HG02759 (cell line): ENCODE measurements around the gene LRMDA.
A peak's percentile ranks its signal among the peaks of the same experiment; 100 is the strongest.

Source experiments
- ATAC-seq: cut with Tn5 transposase; IDR thresholded peaks from one replicate; pipeline ENCODE4 v1.9.1; 2021; ENCODE audit warnings: mild to moderate bottlenecking, moderate library complexity; ENCODE audit not compliant: unreplicated experiment

LRMDA gene

DNA sequence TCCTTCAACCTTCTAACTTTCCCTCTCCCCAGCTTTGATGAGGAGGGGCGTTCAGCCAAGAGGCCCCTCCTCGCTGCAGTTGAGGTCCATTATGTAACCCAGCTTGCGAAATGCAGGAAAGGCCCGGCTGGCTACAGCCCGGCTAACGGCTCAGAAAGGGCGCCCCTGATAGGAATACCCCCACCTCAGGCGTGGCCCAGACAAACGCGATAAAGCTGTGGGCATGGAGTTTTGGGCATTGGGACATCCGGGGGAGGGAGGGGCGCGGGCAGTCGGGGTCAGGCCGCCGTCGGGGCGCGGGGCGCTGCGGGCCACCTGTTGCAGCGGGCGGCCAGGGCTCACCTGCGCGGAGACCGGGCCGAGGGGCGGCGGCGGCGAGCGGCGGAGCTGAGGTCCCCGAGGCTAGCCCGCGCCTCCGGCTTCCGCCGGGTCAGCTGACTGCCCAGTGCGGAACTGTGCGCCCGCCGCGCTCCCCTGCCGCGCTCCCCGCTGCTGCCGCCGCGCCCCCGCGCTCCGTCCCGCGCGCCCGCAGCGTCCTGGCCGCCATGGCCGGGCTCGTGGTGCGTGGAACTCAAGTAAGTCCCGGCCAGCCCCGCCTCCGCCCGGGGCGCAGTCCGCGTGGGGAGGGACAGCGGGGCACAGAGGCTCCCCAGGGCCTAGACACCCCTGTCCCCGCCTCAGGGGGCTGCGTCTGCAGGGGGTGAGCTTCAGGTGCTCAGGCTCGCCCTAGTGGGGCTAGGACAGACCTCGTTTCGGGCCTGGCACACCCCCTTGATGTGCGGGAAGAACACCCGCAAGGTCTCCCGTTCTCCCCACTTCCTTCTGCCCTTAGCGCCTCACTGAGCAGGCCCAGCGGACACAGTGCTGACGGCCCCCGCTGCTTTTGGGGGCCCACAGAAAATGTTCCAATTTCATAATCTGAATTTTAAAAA is at the start of gene LRMDA:
Gene LRMDA, plus strand, starts transcription at position 445 of the 932 bp plus-strand sequence.
- no peak for ATAC-seq

DNA sequence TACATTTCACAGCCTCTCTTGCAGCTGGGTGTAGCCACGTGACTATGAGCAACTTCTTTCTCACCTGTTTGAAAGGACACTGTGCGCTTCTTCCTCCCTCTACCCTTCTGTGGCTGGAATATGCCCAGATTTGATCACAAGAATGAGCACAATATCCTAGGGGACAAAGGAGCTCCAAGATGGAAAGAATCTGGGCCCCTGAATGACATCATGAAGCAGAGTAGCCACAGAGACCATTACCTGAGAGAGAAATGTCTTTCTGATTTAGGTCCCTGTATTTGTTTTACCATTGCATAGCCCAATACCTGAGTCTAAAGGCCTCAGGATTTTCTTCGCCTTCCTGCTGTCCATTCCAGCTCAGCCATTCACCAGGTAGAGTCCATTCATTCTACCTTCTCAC is 45.3 kb upstream of the LRMDA start:
- no peak for ATAC-seq

DNA sequence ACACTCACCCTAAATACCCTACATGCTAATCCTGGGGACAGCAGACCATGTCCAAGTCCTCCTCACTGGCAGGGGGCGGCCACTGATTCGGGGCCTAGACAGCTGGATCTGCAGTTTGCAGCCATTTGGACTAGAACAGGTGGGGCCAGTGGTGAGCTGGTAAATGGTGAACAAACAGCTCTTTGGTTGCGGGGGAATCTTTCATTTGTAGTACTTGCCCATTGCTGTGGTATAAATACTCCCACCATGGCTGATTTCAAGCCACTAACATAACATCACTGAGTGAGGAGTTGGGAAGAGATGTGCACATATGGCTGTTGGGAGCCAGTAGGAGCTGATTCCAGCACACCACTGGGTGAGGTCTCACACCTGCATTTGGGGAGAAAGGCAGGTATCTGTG is 43.3 kb upstream of the LRMDA start:
- no peak for ATAC-seq

DNA sequence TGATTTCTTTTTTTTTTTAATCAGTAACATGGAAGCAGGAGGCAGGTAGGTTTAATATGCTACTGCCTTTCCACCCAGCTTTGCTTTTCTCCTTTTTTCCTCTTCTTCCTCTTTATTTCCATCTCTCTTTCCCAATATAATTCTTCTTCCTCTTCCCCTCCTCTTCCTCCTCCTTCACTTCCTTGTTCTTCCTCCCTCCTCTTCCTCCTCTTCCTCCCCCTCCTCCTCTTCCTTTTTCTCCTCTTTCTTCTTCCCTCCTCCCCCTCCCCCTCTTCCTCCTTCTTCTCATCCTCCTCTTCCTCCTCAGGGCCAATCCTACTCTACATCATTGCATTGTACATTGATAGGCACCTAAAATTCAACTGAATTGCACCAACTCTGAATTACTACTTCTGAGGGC is 41.2 kb upstream of the LRMDA start:
- ATAC-seq: no peak

DNA sequence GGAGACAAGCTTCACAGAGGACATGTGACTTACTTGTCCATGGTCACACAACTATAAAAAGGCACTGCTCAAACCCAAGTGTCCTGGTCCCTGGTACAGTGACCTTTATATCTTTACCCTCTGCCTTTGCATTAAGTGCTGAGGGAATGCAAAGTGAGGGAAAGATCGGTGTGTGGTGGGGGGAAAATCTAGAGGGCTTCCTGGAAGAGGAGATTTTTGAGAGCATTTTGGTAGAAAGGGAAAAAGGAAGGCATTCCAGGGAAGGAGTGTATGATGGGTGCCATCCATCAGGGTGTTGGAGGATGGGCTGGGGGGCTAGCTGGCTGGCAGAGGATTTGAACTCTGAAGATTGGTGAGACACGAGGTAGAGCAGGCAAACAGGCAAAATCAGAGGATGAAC is 39.2 kb upstream of the LRMDA start:
- ATAC-seq: no peak

DNA sequence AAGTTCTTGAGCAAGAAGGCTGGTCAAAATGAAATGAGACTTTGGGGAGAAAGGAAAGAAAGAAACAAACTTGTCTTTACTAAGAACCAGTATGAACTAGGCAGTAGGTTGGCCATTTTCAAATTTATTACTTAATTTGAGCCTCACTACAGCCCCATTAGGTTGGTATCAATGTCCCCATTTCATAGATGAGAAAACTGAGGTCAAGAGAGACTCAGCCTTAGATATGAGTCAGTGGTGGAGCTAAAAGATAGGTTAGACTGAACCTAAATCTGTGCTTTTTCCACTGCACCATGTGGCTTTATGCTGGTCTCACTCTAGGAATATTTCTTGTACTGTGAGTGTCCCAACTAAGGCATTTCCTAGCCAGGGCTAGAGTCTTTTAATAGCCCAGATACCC is 38.7 kb upstream of the LRMDA start:
- ATAC-seq: no peak

DNA sequence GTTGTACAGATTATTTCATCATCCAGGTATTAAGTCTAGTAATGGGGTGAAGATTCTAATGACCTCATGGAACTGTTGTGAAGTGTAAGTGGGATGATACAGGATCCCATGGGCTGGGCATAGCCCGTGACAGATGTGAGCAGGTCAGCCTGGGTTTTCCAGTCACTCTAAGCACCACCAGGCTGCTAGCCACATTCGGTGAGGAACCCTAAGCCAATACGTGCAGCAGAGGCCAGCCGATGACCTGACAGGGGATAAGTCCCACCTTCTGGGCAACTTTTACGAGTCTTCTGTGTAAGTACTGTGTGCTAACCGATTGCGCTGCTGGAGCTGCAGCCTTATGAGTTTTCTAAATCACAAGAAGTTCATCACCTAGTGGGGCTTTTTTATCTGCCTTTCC is 37.2 kb upstream of the LRMDA start:
- ATAC-seq: no peak

DNA sequence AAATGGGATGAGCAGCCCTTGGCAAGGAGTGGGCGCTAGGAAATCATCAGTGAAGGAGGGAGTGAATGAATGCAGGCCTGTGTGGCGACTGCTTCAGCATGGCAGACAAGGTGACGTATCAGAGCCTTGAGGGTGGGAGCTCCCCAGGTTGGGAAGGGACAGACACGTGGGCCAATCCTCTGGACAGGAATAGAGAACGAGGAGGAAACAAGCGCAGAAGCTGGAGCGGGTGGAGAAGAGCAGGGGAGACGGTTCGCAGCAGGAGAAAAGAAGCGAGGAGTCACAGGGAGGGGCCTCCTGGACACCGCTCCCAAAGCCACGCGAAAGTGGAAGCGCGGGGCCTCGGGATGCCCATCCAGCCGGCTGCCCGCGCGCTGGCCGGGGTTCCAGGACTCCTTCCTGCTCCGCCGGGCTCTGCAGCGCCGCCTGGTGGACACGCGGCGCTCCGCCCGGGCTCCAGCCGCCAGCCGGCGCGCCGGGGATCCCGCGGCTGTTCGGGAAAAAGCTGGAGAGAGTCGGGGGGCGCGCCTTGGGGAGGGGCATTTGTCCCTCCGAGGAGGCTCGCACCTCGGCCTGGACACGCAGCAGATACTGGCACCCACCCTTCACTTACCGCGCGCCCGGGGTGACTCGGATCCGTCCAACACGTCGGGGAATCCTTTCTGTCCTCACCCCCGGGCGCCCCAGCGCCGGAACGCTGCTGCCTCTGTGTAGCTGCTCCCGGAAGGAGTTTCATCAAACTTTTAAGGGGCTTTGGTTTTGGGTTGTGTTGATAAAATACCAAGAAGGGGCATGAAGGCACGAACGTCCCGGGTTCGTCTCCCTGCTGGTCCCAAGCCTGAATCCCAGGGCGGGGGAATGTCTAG is 36.1 kb upstream of the LRMDA start:
- ATAC-seq: no peak

DNA sequence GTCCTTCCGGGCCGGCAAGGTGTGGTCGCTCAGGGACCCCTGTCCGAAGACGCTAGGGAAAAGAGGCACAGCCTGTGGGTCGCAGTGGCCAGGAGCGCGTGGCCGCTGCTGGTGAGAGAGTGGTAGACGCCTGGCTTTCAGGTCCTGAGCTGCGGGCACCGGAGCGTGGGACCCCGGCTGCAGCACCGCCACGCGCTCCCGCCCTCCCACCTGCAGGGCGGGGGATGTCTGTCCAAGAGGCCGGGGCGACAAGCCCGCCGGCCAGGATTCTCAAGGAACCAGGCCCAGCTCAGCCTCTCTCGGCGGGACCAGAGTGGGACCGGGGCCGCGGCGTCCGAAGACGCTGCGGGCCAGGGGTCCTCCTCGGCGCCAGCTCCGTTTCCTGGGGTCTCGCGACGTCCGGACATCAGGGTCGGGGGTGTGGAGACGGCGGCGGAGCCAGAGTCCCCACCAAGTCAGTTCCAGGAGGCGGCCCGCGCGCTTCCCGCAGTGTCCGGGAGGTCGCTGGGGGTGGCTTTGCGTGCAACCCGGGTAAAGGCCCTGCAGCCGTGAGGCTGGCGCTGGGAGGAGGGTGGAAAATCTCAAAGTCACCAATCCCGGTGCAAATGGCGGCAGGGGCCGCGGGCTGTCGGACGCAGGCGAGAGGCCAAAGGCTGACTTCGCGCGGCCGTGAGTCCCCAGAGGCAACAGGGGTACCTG is 35.3 kb upstream of the LRMDA start:
- ATAC-seq: no peak

DNA sequence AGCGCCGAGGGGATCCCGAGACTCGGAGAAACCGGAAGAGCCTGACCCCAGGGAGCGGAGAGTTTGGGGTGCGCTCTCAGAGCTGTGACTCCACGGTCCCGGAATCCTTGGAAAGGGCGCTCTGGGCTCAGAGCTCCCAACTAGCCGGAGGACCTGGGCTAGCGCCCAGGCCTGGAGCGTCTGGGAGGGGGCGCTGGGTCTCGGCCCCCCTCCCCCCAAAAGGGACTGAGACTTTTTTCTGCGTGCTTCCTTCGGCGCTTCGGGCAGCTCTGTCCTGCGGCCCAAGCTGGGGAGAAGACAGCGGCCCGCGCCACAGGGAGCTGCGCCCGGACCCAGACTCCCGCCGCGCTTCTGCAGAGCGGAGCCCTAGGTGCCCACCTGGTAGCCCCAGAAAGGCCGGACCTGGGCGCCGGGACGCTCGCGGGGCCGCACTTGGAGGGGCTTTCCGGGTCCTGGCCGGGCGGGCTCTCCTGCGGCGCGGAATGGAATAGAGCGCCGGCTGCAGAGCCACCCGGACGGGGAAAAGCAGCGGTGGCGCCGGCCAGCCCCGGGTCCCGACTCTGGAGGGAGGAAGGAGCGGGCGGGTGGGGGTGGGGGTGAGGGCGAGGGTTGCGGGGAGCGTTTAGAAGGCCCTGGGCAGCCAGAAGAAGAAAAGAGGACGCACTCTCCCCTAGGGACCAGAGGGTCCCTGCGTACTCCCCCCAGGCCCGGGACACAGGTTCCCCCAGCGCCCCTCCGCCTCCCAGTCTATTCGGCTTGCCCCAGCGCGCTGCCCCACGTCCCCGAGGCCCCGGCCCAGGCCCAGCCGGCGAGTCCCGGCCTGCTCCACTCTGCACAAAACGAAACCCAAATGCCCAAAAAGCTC is 34.6 kb upstream of the LRMDA start:
- no peak for ATAC-seq

DNA sequence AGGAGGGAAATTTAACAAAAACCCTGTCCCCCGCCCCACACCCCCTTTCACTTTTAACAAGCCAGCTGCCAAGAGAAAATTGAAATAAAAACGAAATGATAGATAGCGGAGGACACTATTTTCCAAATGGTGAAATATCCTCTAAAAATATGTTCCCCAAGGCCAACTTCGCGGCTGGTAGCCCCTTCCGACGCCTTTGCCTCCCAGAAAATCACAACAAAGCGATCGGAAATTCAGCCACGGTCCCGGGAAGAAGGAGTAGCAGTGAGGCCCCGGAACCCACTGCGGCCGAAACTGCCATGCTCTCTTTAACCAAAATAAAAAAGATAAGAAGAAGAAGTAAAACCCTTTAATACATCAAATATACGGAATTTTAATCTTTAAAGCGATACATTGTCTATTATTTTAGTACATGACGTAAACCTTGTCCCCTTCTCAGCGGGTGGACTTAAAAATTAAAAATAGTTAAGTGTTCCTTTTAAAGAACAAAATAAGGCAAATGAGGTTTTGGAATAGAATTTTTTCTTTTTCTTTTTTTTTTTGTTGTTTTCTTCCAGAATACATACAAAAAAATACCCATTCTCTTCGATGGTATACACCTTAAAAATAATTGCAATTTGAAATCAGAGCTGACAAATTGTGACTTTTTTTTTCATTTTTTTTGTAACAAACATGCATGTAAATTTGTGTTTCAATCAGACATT is 33.8 kb upstream of the LRMDA start:
- ATAC-seq: no peak

DNA sequence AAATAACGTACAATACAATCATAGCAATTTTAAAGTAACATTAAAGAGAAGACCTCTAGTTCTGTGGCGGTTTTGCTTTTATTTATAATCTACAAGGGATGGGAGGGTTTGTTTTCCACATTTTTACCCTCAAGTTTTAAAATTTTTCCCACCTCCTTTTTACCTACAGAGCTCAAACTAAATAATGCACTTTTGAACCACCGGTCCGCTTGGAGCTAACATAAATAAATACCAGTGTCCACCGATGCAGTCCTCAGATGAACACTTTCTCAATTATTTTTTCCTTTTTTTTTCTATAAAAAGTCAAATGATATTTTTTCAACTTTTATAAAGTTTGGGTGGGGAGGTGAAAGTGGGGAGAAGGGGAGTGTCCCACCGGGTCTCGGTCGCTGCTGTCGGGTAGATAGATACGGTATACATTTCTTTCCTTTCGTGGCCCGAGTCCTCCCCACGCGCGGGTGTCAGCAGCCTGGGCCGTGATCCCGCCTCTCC is 33.2 kb upstream of the LRMDA start:
- no peak for ATAC-seq

DNA sequence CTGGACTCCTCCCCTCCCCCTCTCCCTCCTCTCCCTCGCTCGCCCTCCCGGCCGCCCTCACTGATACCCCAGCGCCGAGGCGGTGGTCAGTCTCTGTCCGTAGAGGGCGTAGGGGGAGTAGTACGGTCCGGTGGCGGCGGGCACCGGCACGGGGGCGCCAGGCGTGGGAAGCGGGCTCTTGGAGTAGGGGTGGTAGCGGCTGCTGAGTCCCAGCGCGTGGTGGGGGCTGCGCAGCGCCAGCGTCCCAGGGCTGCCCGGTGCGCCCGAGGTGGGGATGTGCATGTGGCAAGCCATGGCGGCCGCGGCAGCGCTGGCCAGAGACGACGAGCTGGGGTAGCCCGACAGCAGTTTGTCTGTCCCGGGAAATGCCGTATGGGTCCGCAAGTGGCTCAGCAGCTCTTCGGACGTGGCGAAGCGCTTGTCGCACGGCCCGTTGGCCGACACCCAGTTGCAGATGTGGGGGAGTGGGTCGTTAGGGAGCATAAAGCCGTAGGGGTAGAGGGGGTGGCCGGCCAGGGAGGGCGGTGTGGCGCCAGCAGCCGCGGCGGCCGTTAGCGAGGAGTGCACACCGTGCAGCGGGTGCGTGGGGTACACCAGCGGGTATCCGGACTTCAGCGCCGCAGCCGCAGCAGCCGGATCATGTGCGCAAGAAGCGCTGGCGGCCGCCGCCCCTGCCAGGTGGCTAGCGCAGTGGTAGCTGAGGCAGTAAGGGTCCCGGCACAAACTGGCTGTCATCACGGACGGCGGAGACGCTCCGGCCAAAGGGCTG is 32.5 kb upstream of the LRMDA start:
- ATAC-seq: no peak

DNA sequence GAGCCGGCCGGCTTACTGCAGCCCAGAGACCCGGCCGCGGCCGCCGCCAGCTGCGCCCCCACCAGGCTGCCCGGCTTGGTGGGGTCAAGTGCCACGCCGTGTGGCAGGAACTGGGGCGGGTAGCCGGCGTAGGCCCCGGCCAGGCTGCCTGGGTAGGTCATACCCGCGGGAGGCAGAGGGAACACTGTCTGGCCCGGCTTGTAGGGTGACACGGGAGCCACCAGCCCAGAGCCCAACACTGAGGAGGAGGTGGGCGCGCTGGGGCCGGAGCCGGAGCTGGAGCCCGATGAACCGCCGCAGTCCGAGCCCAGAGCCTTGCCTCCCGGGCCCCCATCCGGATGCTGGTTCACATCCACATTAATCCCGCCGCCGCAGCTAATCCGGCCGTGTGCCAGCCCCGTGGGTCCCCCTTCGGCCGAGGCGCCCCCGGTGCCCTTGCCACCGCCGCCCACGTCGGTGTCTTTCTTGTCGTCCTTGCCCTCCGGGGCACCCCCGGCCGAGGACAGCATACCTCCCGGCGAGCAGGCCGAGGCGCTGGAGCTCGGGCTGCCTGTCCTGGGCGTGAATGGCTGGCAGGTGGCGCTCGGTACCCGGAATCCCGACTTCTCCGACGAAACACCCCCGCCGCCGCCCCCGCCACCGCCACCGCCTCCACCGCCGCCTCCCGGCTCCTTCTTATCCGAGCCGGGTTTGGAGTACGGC is 31.8 kb upstream of the LRMDA start:
- peak; percentile 26 for ATAC-seq

DNA sequence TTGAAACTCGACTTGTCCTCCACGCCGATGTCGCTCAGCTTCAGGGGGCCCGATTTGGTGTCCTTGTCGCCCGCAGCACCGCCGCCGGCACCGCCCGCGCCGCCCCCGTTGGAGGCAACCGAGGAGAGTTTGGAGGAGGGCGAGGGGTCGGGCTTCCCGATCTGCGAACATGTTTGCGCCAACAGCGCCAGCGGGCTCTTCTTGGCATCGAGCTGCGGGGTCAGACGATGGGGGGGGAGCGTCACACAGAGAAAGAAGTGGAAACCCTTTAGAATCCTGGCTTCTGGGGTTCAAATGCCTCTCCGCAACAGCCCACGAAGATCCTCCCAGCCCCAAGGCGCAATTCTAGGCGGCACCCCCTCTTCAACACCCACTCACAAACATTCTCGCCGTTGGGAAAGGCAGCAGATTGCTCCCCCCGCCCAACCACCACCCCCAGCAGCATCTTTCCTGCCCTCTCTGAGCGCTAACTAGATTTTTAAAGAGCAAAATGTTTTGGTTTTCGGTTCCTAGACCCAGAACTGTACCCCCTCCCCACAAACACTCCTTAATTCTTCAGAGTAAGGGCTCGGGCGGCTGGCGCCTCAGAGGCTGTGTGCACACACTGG is 31.2 kb upstream of the LRMDA start:
- no peak for ATAC-seq

DNA sequence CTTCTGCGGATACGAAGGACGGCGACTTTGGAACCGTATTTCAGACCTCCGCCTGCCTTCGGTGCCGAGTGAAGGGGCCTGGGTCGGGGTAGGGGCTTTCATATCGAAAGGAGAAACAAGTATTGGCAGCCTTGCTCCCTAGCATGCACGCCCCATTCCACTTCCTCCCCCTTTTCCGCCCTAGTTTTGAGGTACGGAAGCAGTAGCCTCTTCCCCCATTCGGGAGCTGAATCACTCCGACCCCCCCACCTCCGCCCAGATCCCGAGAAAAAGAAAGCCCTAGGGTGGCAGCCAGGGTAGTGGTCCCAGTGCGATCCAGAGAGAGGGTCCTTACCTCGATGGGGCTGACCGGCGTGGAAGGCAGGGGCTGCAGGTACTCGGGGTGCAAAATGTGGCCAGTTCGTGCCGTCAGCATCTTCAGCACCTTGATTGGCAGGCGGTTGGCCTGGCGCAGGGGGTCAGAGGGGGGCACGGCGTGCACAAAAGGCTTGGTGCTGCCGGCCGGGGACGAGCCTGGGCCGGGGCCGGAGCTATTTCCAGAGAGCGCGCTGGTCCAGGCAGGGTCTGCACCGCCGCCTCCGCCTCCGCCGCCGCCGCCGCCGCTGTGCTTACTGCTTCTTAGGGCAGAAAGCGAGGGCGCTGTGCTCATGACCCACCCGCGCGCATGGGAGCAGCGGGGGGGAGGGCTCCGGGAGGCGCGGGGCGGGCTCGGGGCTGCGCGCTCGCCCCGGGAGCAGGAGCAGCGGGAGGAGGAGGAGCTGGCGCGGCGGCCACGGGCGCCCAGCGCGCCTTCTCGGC is 30.5 kb upstream of the LRMDA start:
- peak; percentile 21 for ATAC-seq
